ENCODE results near the gene RFC5.
"Not testable (repeated sequence)": the region's sequence is repeated elsewhere in the genome, so short reads cannot be mapped to it uniquely, and the experiment has no call there.

Gene RFC5

GRCh38 chr12:118016424-118017264, at the start of gene RFC5:
TSS of gene RFC5 (plus strand) at chr12:118016703. CDS start at chr12:118016828, 125 bp downstream.
- peak; percentile 94 for DNase-seq

- DNase-seq: no peak
These were observed 49.5 kb upstream of the RFC5 start for GRCh38 chr12:117967043-117967442.

- DNase-seq: no peak
These were observed 49.0 kb upstream of the RFC5 start for GRCh38 chr12:117967512-117967911.

- no peak for DNase-seq
These were observed 48.2 kb upstream of the RFC5 start for GRCh38 chr12:117968151-117968789.

GRCh38 chr12:117968826-117969659, 47.5 kb upstream of the RFC5 start, which contains the start of gene KSR2:
TSS of gene KSR2 (minus strand) at chr12:117968990. CDS start at chr12:117968255, 735 bp downstream.
- DNase-seq: peak; percentile 88

- DNase-seq: no peak
These were observed 46.2 kb upstream of the RFC5 start for GRCh38 chr12:117970334-117970733.

- no peak for DNase-seq
These were observed 44.2 kb upstream of the RFC5 start for GRCh38 chr12:117972301-117972700.

GRCh38 chr12:117975006-117975405, 41.5 kb upstream of the RFC5 start:
- no peak for DNase-seq

GRCh38 chr12:117977373-117977772, 39.1 kb upstream of the RFC5 start:
- no peak for DNase-seq

- no peak for DNase-seq
These were observed 35.9 kb upstream of the RFC5 start for GRCh38 chr12:117980616-117981015.

GRCh38 chr12:117981267-117981666, 35.2 kb upstream of the RFC5 start:
- no peak for DNase-seq

- DNase-seq: no peak
These were observed 31.3 kb upstream of the RFC5 start for GRCh38 chr12:117985182-117985581.

- DNase-seq: no peak
These were observed 29.6 kb upstream of the RFC5 start for GRCh38 chr12:117986705-117987469.

- no peak for DNase-seq
These were observed 21.7 kb upstream of the RFC5 start for GRCh38 chr12:117994551-117995438.

- DNase-seq: no peak
These were observed 17.8 kb upstream of the RFC5 start for GRCh38 chr12:117998719-117999118.

- DNase-seq: not testable (repeated sequence)
These were observed 16.7 kb upstream of the RFC5 start for GRCh38 chr12:117999806-118000205.

GRCh38 chr12:118010903-118011302, 5.6 kb upstream of the RFC5 start:
- no peak for DNase-seq

GRCh38 chr12:118011377-118011776, 5.1 kb upstream of the RFC5 start:
- DNase-seq: no peak

- no peak for DNase-seq
These were observed 4.5 kb upstream of the RFC5 start for GRCh38 chr12:118011961-118012360.

GRCh38 chr12:118013283-118013682, 3.2 kb upstream of the RFC5 start:
- no peak for DNase-seq

GRCh38 chr12:118015306-118015705, 1.2 kb upstream of the RFC5 start:
- DNase-seq: no peak
